DOHH2 (cell line): ENCODE measurements around the gene RNF175.

Experiments
- CTCF ChIP-seq: fragments of 200-600 bp; sonication (generic); IDR thresholded peaks from one replicate; pipeline ENCODE4 v1.5.1; 2014; ENCODE audit warnings: antibody characterized with exemption, mild to moderate bottlenecking, low read depth, low read length; ENCODE audit not compliant: poor library complexity, severe bottlenecking
- EZH2phosphoT487 ChIP-seq: fragments of 200-600 bp; sonication (generic); IDR thresholded peaks from 2 replicates; pipeline ENCODE4 v1.6.1; 2017; ENCODE audit warnings: borderline replicate concordance, mild to moderate bottlenecking, antibody characterized with exemption, low read length, moderate library complexity, mixed read lengths

- TF ChIP-seq CTCF (no peak), EZH2phosphoT487 (no peak)
Measured at GRCh38 chr4:153724606-153725005, 35.2 kb downstream of the RNF175 start.
